Neural cell (in vitro differentiated cells): ENCODE measurements around the gene OR5C1. TPM values are rescaled to one million over a fixed set of nuclear protein-coding genes. Genes with fewer than 3 reads are reported as not detected.
A peak's percentile ranks its signal among the peaks of the same experiment; 100 is the strongest.

ENCODE experiments used
- H2AFZ ChIP-seq: fragments of 200-600, 300-800 bp; sonication (generic), shearing (Covaris generic); 2 replicates; pipeline ENCODE4 v1.6.0; 2014; ENCODE audit warnings: low read depth, mild to moderate bottlenecking, antibody characterized with exemption, low read length, moderate library complexity
- H3F3A ChIP-seq: fragments of 200-600 bp; shearing (Covaris generic); 2 replicates; pipeline ENCODE4 v1.6.1; 2016; ENCODE audit warnings: mild to moderate bottlenecking, moderate library complexity, mixed read lengths, antibody characterized with exemption, low read length; ENCODE audit not compliant: insufficient read depth, poor library complexity, severe bottlenecking
- H3K27ac ChIP-seq: fragments of 200-600, 300-800 bp; sonication (generic), shearing (Covaris generic); 2 replicates; pipeline ENCODE4 v1.5.1; 2014; ENCODE audit warnings: mild to moderate bottlenecking, low read length, moderate library complexity
- H3K27me3 ChIP-seq: fragments of 300-800, 200-600 bp; sonication (generic), shearing (Covaris generic); 2 replicates; pipeline ENCODE4 v1.6.0; 2014; ENCODE audit warnings: mild to moderate bottlenecking, low read depth, low read length, moderate library complexity; ENCODE audit not compliant: insufficient read depth
- H3K36me3 ChIP-seq: fragments of 300-800, 200-600 bp; sonication (generic), shearing (Covaris generic); 2 replicates; pipeline ENCODE4 v1.5.1; 2014; ENCODE audit warnings: mild to moderate bottlenecking, antibody characterized with exemption, low read length, moderate library complexity; ENCODE audit not compliant: insufficient read depth
- H3K4me2 ChIP-seq: fragments of 300-800, 200-600 bp; sonication (generic), shearing (Covaris generic); 2 replicates; pipeline ENCODE4 v1.6.0; 2014; ENCODE audit warnings: mild to moderate bottlenecking, low read length
- H3K4me3 ChIP-seq: fragments of 300-800, 200-600 bp; sonication (generic), shearing (Covaris generic); 2 replicates; pipeline ENCODE4 v1.5.1; 2014; ENCODE audit warnings: mild to moderate bottlenecking, low read length, moderate library complexity
- H3K79me2 ChIP-seq: fragments of 200-600 bp; shearing (Covaris generic); replicated peaks from 2 replicates; pipeline ENCODE4 v1.6.0; 2014; ENCODE audit warnings: mild to moderate bottlenecking, low read length, moderate library complexity; ENCODE audit not compliant: insufficient read depth
- H3K9ac ChIP-seq: fragments of 300-800, 200-600 bp; sonication (generic), shearing (Covaris generic); 2 replicates; pipeline ENCODE4 v1.6.1; 2016; ENCODE audit warnings: mild to moderate bottlenecking, low read length, mixed read lengths
- H3K9me2 ChIP-seq: fragments of 200-600 bp; shearing (Covaris generic); 2 replicates; pipeline ENCODE4 v1.6.1; 2016; ENCODE audit warnings: mild to moderate bottlenecking, low read length, mixed read lengths; ENCODE audit not compliant: insufficient read depth
- H3K9me3 ChIP-seq: fragments of 200-600, 300-800 bp; sonication (generic), shearing (Covaris generic); 2 replicates; pipeline ENCODE4 v1.6.1; 2016; ENCODE audit warnings: mild to moderate bottlenecking, mixed run types, low read length, moderate library complexity, mixed read lengths
- H4K20me1 ChIP-seq: fragments of 200-600 bp; shearing (Covaris generic); 2 replicates; pipeline ENCODE4 v1.6.1; 2016; ENCODE audit warnings: mild to moderate bottlenecking, mixed run types; ENCODE audit not compliant: insufficient read depth
- CTCF ChIP-seq: fragments of 450-650 bp; IDR thresholded peaks from 2 replicates; pipeline ENCODE4 v1.5.1; 2014; ENCODE audit warnings: antibody characterized with exemption, mild to moderate bottlenecking, moderate library complexity; ENCODE audit not compliant: poor library complexity, severe bottlenecking
- EP300 ChIP-seq: fragments of 450-650 bp; conservative IDR thresholded peaks from 2 replicates; pipeline ENCODE4 v1.6.1; 2014; ENCODE audit warnings: antibody characterized with exemption, mild to moderate bottlenecking, moderate library complexity; ENCODE audit not compliant: poor library complexity, severe bottlenecking
- EZH2 ChIP-seq: fragments of 200-600, 300-800 bp; shearing (Covaris generic), sonication (generic); IDR thresholded peaks from 2 replicates; pipeline ENCODE4 v1.6.1; 2014; ENCODE audit warnings: antibody characterized with exemption, low read length, borderline replicate concordance, mild to moderate bottlenecking; ENCODE audit not compliant: insufficient read depth, poor library complexity, severe bottlenecking
- POLR2AphosphoS5 ChIP-seq: IDR thresholded peaks from 2 replicates; pipeline ENCODE4 v1.6.1; 2012
- RAD21 ChIP-seq: fragments of 450-650 bp; conservative IDR thresholded peaks from 2 replicates; pipeline ENCODE4 v1.6.1; 2014; ENCODE audit warnings: antibody characterized with exemption, mild to moderate bottlenecking, moderate library complexity
- REST ChIP-seq: IDR thresholded peaks from 2 replicates; pipeline ENCODE4 v1.6.1; 2012; ENCODE audit warnings: borderline replicate concordance
- SMC3 ChIP-seq: fragments of 450-650 bp; conservative IDR thresholded peaks from 2 replicates; pipeline ENCODE4 v1.6.1; 2014; ENCODE audit warnings: antibody characterized with exemption, mild to moderate bottlenecking, moderate library complexity; ENCODE audit not compliant: poor library complexity
- TAF1 ChIP-seq: IDR thresholded peaks from 2 replicates; pipeline ENCODE4 v1.6.1; 2012; ENCODE audit warnings: low read depth
- polyA plus RNA-seq: library from polyadenylated mRNA; depleted of rRNA; stranded (reverse); fragments of >200 nt; gene quantifications from 2 replicates; pipeline ENCODE4 v1.2.3, GENCODE V29; 2014

OR5C1 gene
- polyA plus RNA-seq, 1 donor from 2014 or later = not detected

GRCh38 chr9:122810306-122810946 is 21.7 kb downstream of the OR5C1 start:
- no peak overlapping the region for H3K4me2 ChIP-seq
- TF ChIP-seq POLR2AphosphoS5 = no peak
- no peak for TF ChIP-seq EP300
- TF ChIP-seq CTCF = peak; percentile 95
- TF ChIP-seq RAD21 = peak; percentile 98
- no peak for TF ChIP-seq TAF1
- TF ChIP-seq SMC3 = peak; percentile 95
- no peaks in the 10 kb centered on the region for H3K36me3 ChIP-seq
- no peaks in the 10 kb centered on the region for H3F3A ChIP-seq
- no peaks in the 10 kb centered on the region for H3K79me2 ChIP-seq
- no peaks in the 10 kb centered on the region for H3K27me3 ChIP-seq
- H3K9me3 ChIP-seq = no peaks in the 10 kb centered on the region
- no peak overlapping the region for H3K9ac ChIP-seq
- no peak overlapping the region for H2AFZ ChIP-seq
- H4K20me1 ChIP-seq = no peaks in the 10 kb centered on the region
- no peak overlapping the region for H3K4me3 ChIP-seq
- H3K9me2 ChIP-seq = no peaks in the 10 kb centered on the region
- no peak overlapping the region for H3K27ac ChIP-seq

- H3K4me2 ChIP-seq = no peak overlapping the region
- no peak overlapping the region for H3K9ac ChIP-seq
These were observed 24.0 kb downstream of the OR5C1 start for GRCh38 chr9:122812736-122813135.

More at GRCh38 chr9:122812736-122813135, 24.0 kb downstream of the OR5C1 start:
- no peaks in the 10 kb centered on the region for H3K9me3 ChIP-seq
- no peaks in the 10 kb centered on the region for H3K79me2 ChIP-seq
- no peaks in the 10 kb centered on the region for H3K27me3 ChIP-seq
- TF ChIP-seq REST (no peak), EZH2 (no peak), RAD21 (no peak), POLR2AphosphoS5 (no peak)
- H3K36me3 ChIP-seq = no peaks in the 10 kb centered on the region
- H3K9me2 ChIP-seq = no peaks in the 10 kb centered on the region
- no peak overlapping the region for H3K4me3 ChIP-seq
- H3K27ac ChIP-seq = no peak overlapping the region
- no peaks in the 10 kb centered on the region for H3F3A ChIP-seq
- no peaks in the 10 kb centered on the region for H4K20me1 ChIP-seq
- no peak overlapping the region for H2AFZ ChIP-seq
